CD14-positive monocyte (primary cell): ENCODE results near the gene TFDP2. TPM values are rescaled to one million over a fixed set of nuclear protein-coding genes. Genes with fewer than 3 reads are reported as not detected.

ENCODE experiments used
- DNase-seq, 3 donors: peaks; one replicate each; pipeline ENCODE4 v3.0.0-alpha.2; 2011 to 2022
- H2AFZ ChIP-seq: 2 replicates; pipeline ENCODE4 v1.6.0; 2012; ENCODE audit warnings: mild to moderate bottlenecking, low read depth, low read length, inconsistent platforms; ENCODE audit not compliant: insufficient read depth, poor library complexity, severe bottlenecking
- H3K27ac ChIP-seq, 2 donors: 1 replicate in 1 of 2; 2 replicates in 1 of 2; pipeline ENCODE4 v1.5.1; 2012 to 2013; ENCODE audit warnings: low read length in 2 of 2, control low read depth in 1 of 2, inconsistent platforms in 1 of 2, low read depth in 1 of 2, mild to moderate bottlenecking in 1 of 2
- H3K27me3 ChIP-seq, 2 donors: one replicate each; pipeline versions ENCODE4 v1.6.0 to v1.6.1; 2011 to 2013; ENCODE audit warnings: low read length in 2 of 2; ENCODE audit not compliant: control insufficient read depth in 2 of 2, insufficient read depth in 2 of 2
- H3K36me3 ChIP-seq, 2 donors: replicated peaks in 1 of 2; 1 replicate in 1 of 2; 2 replicates in 1 of 2; pipeline versions ENCODE4 v1.5.1 to v1.6.1; 2012 to 2013; ENCODE audit warnings: low read length in 2 of 2, control low read depth in 1 of 2, inconsistent platforms in 1 of 2, mild to moderate bottlenecking in 1 of 2; ENCODE audit not compliant: insufficient read depth in 2 of 2, control insufficient read depth in 1 of 2
- H3K4me1 ChIP-seq, 2 donors: 1 replicate in 1 of 2; 2 replicates in 1 of 2; pipeline versions ENCODE4 v1.5.1 to v1.6.1; 2012 to 2013; ENCODE audit warnings: low read length in 2 of 2, control low read depth in 1 of 2, inconsistent platforms in 1 of 2, mild to moderate bottlenecking in 1 of 2, moderate library complexity in 1 of 2; ENCODE audit not compliant: insufficient read depth in 2 of 2, control insufficient read depth in 1 of 2
- H3K4me2 ChIP-seq: replicated peaks from 2 replicates; pipeline ENCODE3; 2012; ENCODE audit warnings: low read length, moderate library complexity, mild to moderate bottlenecking; ENCODE audit not compliant: poor library complexity, severe bottlenecking; ENCODE audit errors: extremely low read depth
- H3K4me3 ChIP-seq, 3 experiments: fragments of 200-600 bp in 1 of 3; sonication (generic) in 1 of 3; replicated peaks in 1 of 3; 1 replicate in 2 of 3; 2 replicates in 1 of 3; pipeline ENCODE4 v1.5.1; 2011 to 2013; ENCODE audit warnings: low read length in 3 of 3, mild to moderate bottlenecking in 3 of 3, control low read depth in 2 of 3, low read depth in 2 of 3, inconsistent platforms in 1 of 3, moderate library complexity in 1 of 3
- H3K79me2 ChIP-seq: 2 replicates; pipeline ENCODE4 v1.6.0; 2012; ENCODE audit warnings: mild to moderate bottlenecking, control low read depth, inconsistent platforms, low read length, moderate library complexity; ENCODE audit not compliant: insufficient read depth
- H3K9ac ChIP-seq: 2 replicates; pipeline ENCODE4 v1.6.0; 2017; ENCODE audit warnings: low read length, mild to moderate bottlenecking; ENCODE audit not compliant: insufficient read depth, poor library complexity, severe bottlenecking
- H3K9me3 ChIP-seq, 2 donors: replicated peaks in 1 of 2; 1 replicate in 1 of 2; 2 replicates in 1 of 2; pipeline versions ENCODE4 v1.5.1 to v1.6.1; 2012 to 2013; ENCODE audit warnings: low read length in 2 of 2, control low read depth in 1 of 2; ENCODE audit not compliant: control insufficient read depth in 1 of 2, insufficient read depth in 1 of 2
- H4K20me1 ChIP-seq: 2 replicates; pipeline ENCODE4 v1.6.0; 2012; ENCODE audit warnings: mild to moderate bottlenecking, low read length, control low read depth, moderate library complexity; ENCODE audit not compliant: insufficient read depth
- H3K27ac Mint-ChIP-seq, 7 donors: one replicate each; pipeline ENCODE4 v1.8.0; 2020; ENCODE audit warnings: mild to moderate bottlenecking in 7 of 7, mixed read lengths in 7 of 7, moderate library complexity in 6 of 7, inconsistent platforms in 2 of 7
- H3K27me3 Mint-ChIP-seq, 3 donors: one replicate each; pipeline ENCODE4 v1.8.0; 2021 to 2022; ENCODE audit warnings: low read depth in 3 of 3, mild to moderate bottlenecking in 3 of 3, mixed read lengths in 3 of 3, moderate library complexity in 3 of 3, inconsistent platforms in 1 of 3
- H3K36me3 Mint-ChIP-seq, 2 donors: one replicate each; pipeline ENCODE4 v1.8.0; 2020; ENCODE audit warnings: mixed read lengths in 2 of 2, inconsistent platforms in 1 of 2, mild to moderate bottlenecking in 1 of 2
- H3K4me1 Mint-ChIP-seq: one replicate; pipeline ENCODE4 v1.8.0; 2020; ENCODE audit warnings: mild to moderate bottlenecking, mixed read lengths
- H3K4me3 Mint-ChIP-seq, 2 donors: one replicate each; pipeline ENCODE4 v1.8.0; 2020; ENCODE audit warnings: mild to moderate bottlenecking in 2 of 2, mixed read lengths in 2 of 2, moderate library complexity in 1 of 2
- H3K9me3 Mint-ChIP-seq, 7 donors: one replicate each; pipeline ENCODE4 v1.8.0; 2020 to 2022; ENCODE audit warnings: mixed read lengths in 7 of 7, mild to moderate bottlenecking in 6 of 7, moderate library complexity in 6 of 7, inconsistent platforms in 2 of 7
- CTCF ChIP-seq: fragments of 200-600 bp; IDR thresholded peaks from one replicate; pipeline ENCODE4 v1.8.0; 2022; ENCODE audit warnings: antibody characterized with exemption, mild to moderate bottlenecking
- WGBS: methylation state at CpG from one replicate; pipeline ENCODE4 v1.1.5; 2013; ENCODE audit warnings: missing lambda C conversion rate; ENCODE audit not compliant: insufficient coverage; 5-methylcytosine and 5-hydroxymethylcytosine counted together
- intact Hi-C, 2 donors: fragments of 100-400 bp; cut with micrococcal nuclease; formaldehyde crosslinking; loops; one replicate each; pipeline versions ENCODE4 v1.15.0 to v1.15.1; 2023
- polyA plus RNA-seq, 3 donors: library from polyadenylated mRNA; depleted of rRNA in 1 of 3; unstranded in 2 of 3; stranded (reverse) in 1 of 3; fragments of 300-500 nt in 2 of 3; fragments of >200 nt in 1 of 3; fragmentation: Illumina TruSeq in 2 of 3; gene quantifications; 1 replicate in 2 of 3; 2 replicates in 1 of 3; pipeline ENCODE4 v1.2.3, GENCODE V29; 2012 to 2021

Gene TFDP2
- polyA plus RNA-seq, 3 donors: 1.1 to 3.5 (median 1.7) TPM

DNA sequence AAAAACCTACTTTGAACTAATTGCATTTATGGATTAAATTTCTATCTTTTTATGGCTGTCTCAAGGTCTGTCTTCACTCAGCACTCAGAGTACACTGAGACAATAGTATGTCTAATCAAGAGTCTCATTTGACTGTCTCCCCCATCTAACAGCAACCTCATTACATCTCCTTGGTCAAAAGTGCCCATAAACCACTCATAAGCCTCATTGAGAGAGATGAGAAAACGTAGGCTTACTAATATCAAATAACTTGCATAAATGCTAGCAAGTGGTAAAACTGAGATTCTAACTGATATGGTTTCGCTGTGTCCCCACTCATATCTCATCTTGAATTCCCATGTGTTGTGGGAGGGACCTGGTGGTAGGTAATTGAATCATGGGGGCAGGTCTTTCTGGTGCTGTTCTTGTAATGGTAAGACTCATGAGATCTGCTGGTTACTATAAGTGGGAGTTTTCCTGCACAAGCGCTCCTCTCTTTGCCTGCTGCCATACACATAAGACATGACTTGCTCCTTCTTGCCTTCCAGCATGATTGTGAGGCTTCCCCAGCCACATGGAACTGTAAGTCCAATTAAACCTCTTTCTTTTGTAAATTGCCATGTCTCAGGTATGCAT, 113.9 kb downstream of the TFDP2 start:
- Histone ChIP-seq H3K36me3 (no peaks in the 10 kb centered on the region), H3K9ac (no peak overlapping the region), H2AFZ (no peak overlapping the region), H3K27ac (no peak overlapping the region), H3K9me3 (no peaks in the 10 kb centered on the region), H3K79me2 (no peaks in the 10 kb centered on the region), H3K4me2 (no peak overlapping the region), H3K4me1 (peaks cover 5 to 6% of the 10 kb centered on the region in 2 donors), H3K4me3 (no peak overlapping the region), H3K27me3 (no peaks in the 10 kb centered on the region), H4K20me1 (no peaks in the 10 kb centered on the region)
- Mint-ChIP-seq H3K27ac (no peak overlapping the region), H3K27me3 (peaks cover 0 to 4% (median 0%) of the 10 kb centered on the region in 3 donors), H3K9me3 (peaks cover 0 to 6% (median 2%) of the 10 kb centered on the region in 7 donors), H3K36me3 (no peaks in the 10 kb centered on the region), H3K4me1 (peaks cover 11% of the 10 kb centered on the region), H3K4me3 (no peak overlapping the region)
- no peak for DNase-seq
- intact Hi-C loops: no loop called here
- no peak for TF ChIP-seq CTCF
- WGBS: no CpG with 5 or more reads among the region's 3 CpGs

GRCh38 chr3:142033292-142033691, 116.1 kb downstream of the TFDP2 start:
- Mint-ChIP-seq H3K27me3 (peaks cover 0 to 4% (median 0%) of the 10 kb centered on the region in 3 donors), H3K9me3 (peaks cover 0 to 6% (median 2%) of the 10 kb centered on the region in 7 donors), H3K36me3 (no peaks in the 10 kb centered on the region), H3K27ac (no peak overlapping the region), H3K4me3 (no peak overlapping the region), H3K4me1 (peaks cover 14% of the 10 kb centered on the region)
- no peaks in the 10 kb centered on the region for H4K20me1 ChIP-seq
- WGBS: no CpG with 5 or more reads among the region's 4 CpGs
- no peaks in the 10 kb centered on the region for H3K9me3 ChIP-seq
- no peak overlapping the region for H3K4me2 ChIP-seq
- intact Hi-C loops: no loop called here
- DNase-seq: no peak
- H3K27me3 ChIP-seq: no peaks in the 10 kb centered on the region
- no peak overlapping the region for H3K9ac ChIP-seq
- no peaks in the 10 kb centered on the region for H3K36me3 ChIP-seq
- H3K4me3 ChIP-seq: no peak overlapping the region
- H3K79me2 ChIP-seq: no peaks in the 10 kb centered on the region
- H3K27ac ChIP-seq: no peak overlapping the region
- H2AFZ ChIP-seq: no peak overlapping the region
- no peak for TF ChIP-seq CTCF
- H3K4me1 ChIP-seq: peaks cover 5 to 6% of the 10 kb centered on the region in 2 donors
